GM20000 (cell line): ENCODE results near the gene ZCCHC24.
"Not testable (repeated sequence)": the region's sequence is repeated elsewhere in the genome, so short reads cannot be mapped to it uniquely, and the experiment has no call there.

Source experiments
- DNase-seq: peaks from one replicate; pipeline ENCODE4 v3.0.0; 2012; ENCODE audit warnings: low spot score
- TF ChIP-seq, protein P1 (sequence below): IDR thresholded peaks from 2 replicates; pipeline ENCODE4 v1.5.1; 2012; ENCODE audit warnings: mild to moderate bottlenecking, control low read depth; ENCODE audit errors: extremely low read depth, missing control alignments

Gene ZCCHC24

DNA sequence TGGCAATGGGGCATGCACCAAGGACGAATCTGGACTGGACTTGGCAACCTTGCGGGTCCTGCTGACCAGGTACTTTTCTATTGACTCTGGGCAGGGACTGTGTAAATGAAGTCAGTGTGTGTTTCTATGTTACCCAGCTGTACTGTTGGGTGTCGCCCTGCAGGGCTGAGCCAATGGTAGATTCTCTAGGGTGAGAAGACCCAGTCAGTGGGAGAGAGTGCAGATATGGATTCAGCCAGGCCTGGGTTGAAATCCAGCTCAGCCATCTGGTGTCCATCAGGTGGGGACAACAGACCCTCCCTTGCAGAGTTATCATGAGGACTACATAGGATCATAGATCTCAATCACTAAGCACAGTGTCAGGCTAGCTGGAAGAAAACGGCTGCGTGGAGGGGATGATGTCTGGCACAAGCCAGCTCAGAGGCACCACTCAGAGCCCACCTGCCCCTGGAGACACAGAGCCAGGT, 103.1 kb downstream of the ZCCHC24 start:
- DNase-seq = no peak
- TF ChIP-seq, protein P1, sequence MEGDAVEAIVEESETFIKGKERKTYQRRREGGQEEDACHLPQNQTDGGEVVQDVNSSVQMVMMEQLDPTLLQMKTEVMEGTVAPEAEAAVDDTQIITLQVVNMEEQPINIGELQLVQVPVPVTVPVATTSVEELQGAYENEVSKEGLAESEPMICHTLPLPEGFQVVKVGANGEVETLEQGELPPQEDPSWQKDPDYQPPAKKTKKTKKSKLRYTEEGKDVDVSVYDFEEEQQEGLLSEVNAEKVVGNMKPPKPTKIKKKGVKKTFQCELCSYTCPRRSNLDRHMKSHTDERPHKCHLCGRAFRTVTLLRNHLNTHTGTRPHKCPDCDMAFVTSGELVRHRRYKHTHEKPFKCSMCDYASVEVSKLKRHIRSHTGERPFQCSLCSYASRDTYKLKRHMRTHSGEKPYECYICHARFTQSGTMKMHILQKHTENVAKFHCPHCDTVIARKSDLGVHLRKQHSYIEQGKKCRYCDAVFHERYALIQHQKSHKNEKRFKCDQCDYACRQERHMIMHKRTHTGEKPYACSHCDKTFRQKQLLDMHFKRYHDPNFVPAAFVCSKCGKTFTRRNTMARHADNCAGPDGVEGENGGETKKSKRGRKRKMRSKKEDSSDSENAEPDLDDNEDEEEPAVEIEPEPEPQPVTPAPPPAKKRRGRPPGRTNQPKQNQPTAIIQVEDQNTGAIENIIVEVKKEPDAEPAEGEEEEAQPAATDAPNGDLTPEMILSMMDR = no peak

DNA sequence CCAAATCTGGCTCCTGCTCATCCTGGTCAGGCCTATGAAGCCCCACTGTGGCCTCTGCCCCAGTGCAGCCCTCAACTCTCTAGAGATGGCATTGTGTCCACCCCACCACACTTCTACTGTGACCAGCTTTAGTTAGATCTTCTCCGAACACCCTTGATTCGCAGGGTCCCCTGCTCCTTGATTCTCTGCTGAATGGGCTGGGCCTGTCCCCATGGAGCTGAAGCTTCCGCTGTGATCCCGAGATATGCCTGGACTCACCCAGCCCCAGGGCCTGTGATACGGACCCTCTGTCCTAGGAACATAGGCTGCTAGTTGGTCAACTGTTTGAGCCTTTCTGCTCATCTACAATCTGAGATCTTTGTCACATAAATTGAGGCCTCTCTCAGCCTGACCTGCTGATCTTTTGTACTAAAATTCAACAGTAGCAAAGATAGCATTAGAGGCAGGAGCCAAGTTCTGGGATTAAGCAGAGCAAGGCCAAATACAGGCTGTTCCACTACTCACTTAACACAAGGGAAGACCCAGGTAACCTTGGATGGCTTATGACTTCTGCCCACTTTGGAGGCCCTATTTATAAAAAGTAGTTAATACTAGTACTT, 104.7 kb downstream of the ZCCHC24 start:
- TF ChIP-seq, protein P1 = no peak
- DNase-seq = no peak

DNA sequence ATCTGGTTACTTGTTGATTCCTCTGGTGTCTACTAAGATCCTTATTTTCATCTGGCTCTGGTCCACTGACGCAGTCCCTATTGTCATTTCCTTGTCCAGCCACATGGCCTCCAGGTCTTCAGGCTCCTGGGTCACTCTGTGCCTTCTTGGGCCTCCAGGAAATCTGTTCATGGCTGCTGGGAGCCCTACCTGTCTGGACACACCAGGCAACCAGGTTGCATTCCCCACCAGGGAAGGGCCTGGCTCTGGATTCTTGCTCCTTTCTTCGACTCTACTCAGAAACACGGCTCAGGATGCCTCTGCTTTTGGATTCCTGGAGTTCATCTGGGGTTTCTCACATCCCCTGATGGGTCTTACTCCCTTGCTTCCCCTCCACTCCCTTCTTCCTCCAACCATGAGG, 106.2 kb downstream of the ZCCHC24 start:
- no peak for DNase-seq
- TF ChIP-seq, protein P1 = no peak

DNA sequence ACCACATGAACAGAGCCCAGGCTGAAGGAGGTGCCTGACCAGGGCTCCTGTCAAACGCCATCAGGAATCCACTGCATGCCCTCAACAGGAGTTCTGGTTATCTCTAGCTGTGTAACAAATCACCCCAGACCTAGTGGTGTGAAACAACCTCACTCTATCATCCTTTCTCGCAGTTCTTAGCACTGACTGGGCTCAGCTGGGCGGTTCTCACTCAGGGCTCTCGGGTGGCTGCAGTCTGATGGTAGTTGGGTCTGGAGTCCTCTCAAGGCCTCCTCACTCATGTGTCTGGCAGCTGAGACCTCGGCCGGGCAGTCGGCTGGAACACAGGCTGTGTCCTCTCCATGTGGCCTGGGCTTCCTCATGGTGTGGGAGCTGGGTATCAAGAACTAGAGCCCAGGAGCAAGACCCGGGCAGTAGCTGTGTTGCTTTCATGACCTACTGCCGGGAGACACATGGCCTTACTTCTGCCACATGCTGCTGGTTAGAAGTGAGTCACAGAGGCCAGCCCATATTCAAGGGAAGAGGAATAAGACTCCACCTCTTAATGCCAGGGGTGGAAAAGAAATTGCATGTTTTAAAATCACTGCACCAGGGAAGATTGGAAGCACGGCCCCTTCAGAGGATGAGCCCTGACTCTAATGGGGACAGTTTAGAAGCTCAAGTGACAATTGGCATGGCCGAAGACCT, 107.5 kb downstream of the ZCCHC24 start:
- DNase-seq = not testable (repeated sequence)

DNA sequence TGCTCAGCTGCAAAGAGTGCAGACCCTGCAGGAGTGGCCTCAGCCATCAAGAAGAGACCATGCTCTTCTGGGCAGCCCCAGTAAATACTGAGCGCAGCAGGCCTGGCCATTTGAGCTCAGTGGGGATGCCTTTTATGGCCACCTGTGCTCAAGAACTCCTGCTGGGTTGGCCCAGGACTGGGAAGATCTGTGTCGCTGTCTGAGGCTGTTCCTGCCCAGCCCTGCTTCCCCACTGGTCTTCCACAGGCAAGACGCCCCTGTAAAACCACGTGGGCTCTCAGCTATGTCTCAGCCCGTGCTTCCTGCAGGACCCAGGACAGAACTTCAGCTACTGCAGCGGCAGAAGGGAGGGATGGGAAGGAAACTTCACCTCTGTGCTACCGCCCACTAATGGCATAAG, 108.7 kb downstream of the ZCCHC24 start:
- TF ChIP-seq, protein P1 = no peak
- DNase-seq = no peak

DNA sequence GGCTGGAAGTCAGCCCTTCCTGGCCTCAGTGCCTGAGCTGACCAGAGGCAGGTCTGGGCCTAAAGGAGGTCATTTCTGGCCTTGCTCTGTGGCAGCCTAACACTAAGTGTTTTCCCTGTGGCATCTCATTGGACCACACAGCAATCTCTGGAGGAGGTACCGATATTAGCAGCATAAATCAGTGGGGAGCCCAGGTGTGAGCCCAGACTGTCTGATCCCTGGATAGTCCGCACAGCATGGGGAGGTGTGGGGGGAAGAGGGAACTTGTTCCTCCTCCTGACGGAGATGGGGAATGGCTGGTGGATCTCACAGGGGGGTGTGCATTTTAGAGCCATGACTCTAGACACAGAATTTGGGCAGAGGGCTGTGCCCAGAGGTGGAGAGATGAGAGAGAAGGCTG, 109.1 kb downstream of the ZCCHC24 start:
- no peak for DNase-seq
- TF ChIP-seq, protein P1 = no peak

DNA sequence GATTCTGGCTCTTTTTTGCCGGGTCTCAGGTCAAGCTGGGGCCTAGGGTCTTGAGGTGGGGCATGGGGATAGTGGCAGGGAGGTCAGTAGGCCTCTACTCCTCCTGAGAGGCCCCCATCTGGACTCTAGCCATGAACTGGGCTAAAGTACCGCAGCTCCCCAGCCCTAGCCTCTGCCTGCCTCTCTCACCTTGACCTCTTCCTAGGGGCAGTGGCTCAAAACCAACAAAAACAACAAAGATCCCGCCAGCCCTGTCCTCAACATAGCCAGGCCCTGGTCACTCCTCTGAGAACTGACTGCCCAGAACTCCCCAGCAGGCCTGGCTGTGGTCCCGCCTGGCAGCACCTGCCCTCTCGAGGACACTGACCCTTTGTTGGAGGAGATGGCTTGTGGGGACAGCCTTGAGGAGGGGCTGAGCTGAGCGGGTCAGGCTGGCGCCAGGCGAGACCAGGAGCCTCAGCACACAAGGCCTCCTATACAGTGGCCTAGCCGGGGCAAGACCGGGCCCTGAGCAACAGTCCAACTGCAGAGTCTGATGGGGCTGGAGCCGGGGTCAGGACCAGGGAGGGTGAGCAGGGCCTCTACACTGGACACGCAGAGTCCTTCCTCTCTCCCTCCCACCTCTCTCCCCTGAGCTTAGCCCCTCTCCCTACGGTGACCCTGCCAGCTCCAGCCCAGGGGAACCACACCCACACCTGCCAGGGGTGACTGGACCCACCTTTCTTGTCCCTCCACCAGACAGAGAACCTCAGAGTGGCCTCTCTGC, 109.8 kb downstream of the ZCCHC24 start:
- TF ChIP-seq, protein P1 = no peak
- no peak for DNase-seq
